ENCODE data around the gene ZNF343. TPM values are rescaled to one million over a fixed set of nuclear protein-coding genes. Genes with fewer than 3 reads are reported as not detected.

Gene ZNF343
- total and polyA plus RNA-seq, 2 donors (not counting 1 experiment from before 2014, with no cell fraction given) = 11.6 to 23.4 TPM

DNA sequence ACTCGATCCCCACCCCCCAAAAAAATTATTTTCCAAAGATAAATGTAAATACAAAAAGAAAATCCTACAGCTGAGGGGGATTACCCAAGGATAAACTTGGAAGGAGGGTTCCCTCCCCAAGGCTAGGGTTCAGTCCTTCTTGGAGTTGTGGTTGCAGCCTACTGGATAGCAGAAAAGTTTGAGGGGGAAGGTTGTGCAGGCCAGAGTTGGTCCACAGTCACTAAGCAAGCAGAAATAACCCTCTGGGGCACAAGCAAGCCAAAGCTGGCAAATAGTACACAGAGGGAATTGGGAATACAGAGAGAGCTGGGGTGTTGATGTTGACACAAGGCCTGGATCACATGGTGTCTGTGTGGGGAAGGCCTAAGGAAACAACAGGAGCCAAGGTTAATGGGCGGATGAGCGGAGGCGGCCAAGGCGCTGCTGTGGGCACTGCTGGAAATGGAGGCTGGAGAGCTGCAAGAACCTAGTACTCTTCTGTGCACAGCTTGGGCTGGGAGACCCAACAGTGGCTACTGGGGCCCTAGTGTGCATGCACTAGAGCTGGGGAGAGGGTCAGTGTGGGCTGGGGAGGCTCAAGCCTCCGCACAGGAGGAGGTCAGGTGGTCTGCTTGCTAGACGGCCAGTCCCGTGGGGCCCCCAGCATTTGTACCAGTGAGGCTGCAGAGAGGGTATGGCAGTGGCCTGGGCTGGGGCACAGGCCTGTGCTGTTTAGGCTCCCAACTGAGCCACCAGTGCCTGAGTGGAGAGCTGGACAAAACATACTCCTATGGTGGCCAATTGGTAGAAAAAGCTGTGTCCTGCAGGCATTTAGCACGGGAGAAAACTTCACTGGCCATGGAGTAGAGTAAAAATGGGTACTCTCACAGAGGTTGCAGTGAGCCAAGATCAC lies 32.6 kb downstream of the ZNF343 start:
- H3K27ac Mint-ChIP-seq = no peak overlapping the region
- no peak for ATAC-seq (ENCODE audit: low read depth)
- H2AFZ ChIP-seq (ENCODE audit: insufficient read depth, low read depth, low read length, poor library complexity, severe bottlenecking) = no peak overlapping the region
- no peak overlapping the region for H3K9ac ChIP-seq (ENCODE audit: low read length)
- peaks cover 4 to 10% of the 10 kb centered on the region in 2 experiments for H3K36me3 ChIP-seq (replicated peaks in 1 of 2; ENCODE audit: control extremely low read depth in 1 of 2, control insufficient read depth in 1 of 2, extremely low read depth in 1 of 2, insufficient read depth in 2 of 2, low read length in 1 of 2)
- WGBS (ENCODE audit: insufficient coverage) = 94% methylated on average over 7 of the region's 9 CpGs
- intact Hi-C loops (cut with micrococcal nuclease) = loop anchor here (10.0 kb wide), 1 partner anchor 1011 kb away; the partner anchor contains the start of gene NSFL1C
- no peak overlapping the region for H3K4me2 ChIP-seq (replicated peaks; ENCODE audit: low read depth, low read length, poor library complexity, severe bottlenecking)
- peaks cover 2% of the 10 kb centered on the region for H3K4me1 Mint-ChIP-seq
- H3K27ac ChIP-seq (ENCODE audit: low read length in 2 of 2) = no peak overlapping the region
- H3K27me3 ChIP-seq (replicated peaks in 1 of 4; ENCODE audit: control extremely low read depth in 1 of 4, control insufficient read depth in 3 of 4, insufficient read depth in 4 of 4, low read length in 3 of 4) = no peaks in the 10 kb centered on the region
- H3K9me3 ChIP-seq (ENCODE audit: control extremely low read depth in 1 of 3, control insufficient read depth in 2 of 3, insufficient read depth in 1 of 3, low read length in 2 of 3) = peaks cover 1 to 12% (median 6%) of the 10 kb centered on the region in 3 donors
- H3K4me3 Mint-ChIP-seq = no peak overlapping the region
- no peaks in the 10 kb centered on the region for H3K27me3 Mint-ChIP-seq
- no peaks in the 10 kb centered on the region for H4K20me1 ChIP-seq (ENCODE audit: control insufficient read depth, insufficient read depth, low read length, poor library complexity, severe bottlenecking)
- no peaks in the 10 kb centered on the region for H3K79me2 ChIP-seq (ENCODE audit: control insufficient read depth, insufficient read depth, low read length)
- ChIA-PET POLR2A (no interaction called here), CTCF (interaction anchor here (0.9 to 1.2 kb wide), 2 partner anchors 269 to 511 kb away, joined by 3 read pairs; no protein-coding TSS in a partner anchor)
- no peak for TF ChIP-seq EZH2 (IDR thresholded peaks at IDR 0.05; ENCODE audit: borderline replicate concordance, insufficient read depth, low read depth, low read length, poor library complexity, severe bottlenecking)
- TF ChIP-seq, protein P1, sequence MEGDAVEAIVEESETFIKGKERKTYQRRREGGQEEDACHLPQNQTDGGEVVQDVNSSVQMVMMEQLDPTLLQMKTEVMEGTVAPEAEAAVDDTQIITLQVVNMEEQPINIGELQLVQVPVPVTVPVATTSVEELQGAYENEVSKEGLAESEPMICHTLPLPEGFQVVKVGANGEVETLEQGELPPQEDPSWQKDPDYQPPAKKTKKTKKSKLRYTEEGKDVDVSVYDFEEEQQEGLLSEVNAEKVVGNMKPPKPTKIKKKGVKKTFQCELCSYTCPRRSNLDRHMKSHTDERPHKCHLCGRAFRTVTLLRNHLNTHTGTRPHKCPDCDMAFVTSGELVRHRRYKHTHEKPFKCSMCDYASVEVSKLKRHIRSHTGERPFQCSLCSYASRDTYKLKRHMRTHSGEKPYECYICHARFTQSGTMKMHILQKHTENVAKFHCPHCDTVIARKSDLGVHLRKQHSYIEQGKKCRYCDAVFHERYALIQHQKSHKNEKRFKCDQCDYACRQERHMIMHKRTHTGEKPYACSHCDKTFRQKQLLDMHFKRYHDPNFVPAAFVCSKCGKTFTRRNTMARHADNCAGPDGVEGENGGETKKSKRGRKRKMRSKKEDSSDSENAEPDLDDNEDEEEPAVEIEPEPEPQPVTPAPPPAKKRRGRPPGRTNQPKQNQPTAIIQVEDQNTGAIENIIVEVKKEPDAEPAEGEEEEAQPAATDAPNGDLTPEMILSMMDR (IDR thresholded peaks at IDR 0.05) = no peak
- peaks cover 1% of the 10 kb centered on the region for H3K9me3 Mint-ChIP-seq (ENCODE audit: insufficient read depth)
- H3K4me1 ChIP-seq (ENCODE audit: control insufficient read depth in 2 of 2, insufficient read depth in 2 of 2, low read length in 2 of 2) = peaks cover 2 to 3% of the 10 kb centered on the region in 2 donors
- no peak overlapping the region for H3K4me3 ChIP-seq (ENCODE audit: control extremely low read depth in 1 of 5, extremely low read depth in 1 of 5, insufficient read depth in 1 of 5, low read depth in 2 of 5, low read length in 4 of 5)
- no peak for DNase-seq

GRCh38 chr20:2473516-2473915 lies 35.2 kb downstream of the ZNF343 start:
- DNase-seq = no peak
- Histone ChIP-seq H3K4me2 (replicated peaks; ENCODE audit: low read depth, low read length, poor library complexity, severe bottlenecking) (no peak overlapping the region), H3K4me3 (ENCODE audit: control extremely low read depth in 1 of 5, extremely low read depth in 1 of 5, insufficient read depth in 1 of 5, low read depth in 2 of 5, low read length in 4 of 5) (no peak overlapping the region), H4K20me1 (ENCODE audit: control insufficient read depth, insufficient read depth, low read length, poor library complexity, severe bottlenecking) (peaks cover 17% of the 10 kb centered on the region), H3K9ac (ENCODE audit: low read length) (no peak overlapping the region), H3K79me2 (ENCODE audit: control insufficient read depth, insufficient read depth, low read length) (peaks cover 20% of the 10 kb centered on the region), H3K4me1 (ENCODE audit: control insufficient read depth in 2 of 2, insufficient read depth in 2 of 2, low read length in 2 of 2) (peaks cover 17 to 19% of the 10 kb centered on the region in 2 donors), H3K27me3 (replicated peaks in 1 of 4; ENCODE audit: control extremely low read depth in 1 of 4, control insufficient read depth in 3 of 4, insufficient read depth in 4 of 4, low read length in 3 of 4) (no peaks in the 10 kb centered on the region), H3K36me3 (replicated peaks in 1 of 2; ENCODE audit: control extremely low read depth in 1 of 2, control insufficient read depth in 1 of 2, extremely low read depth in 1 of 2, insufficient read depth in 2 of 2, low read length in 1 of 2) (no peaks in the 10 kb centered on the region), H3K27ac (ENCODE audit: low read length in 2 of 2) (no peak overlapping the region), H3K9me3 (ENCODE audit: control extremely low read depth in 1 of 3, control insufficient read depth in 2 of 3, insufficient read depth in 1 of 3, low read length in 2 of 3) (peaks cover 0 to 1% (median 0%) of the 10 kb centered on the region in 3 donors), H2AFZ (ENCODE audit: insufficient read depth, low read depth, low read length, poor library complexity, severe bottlenecking) (no peak overlapping the region)
- no peaks in the 10 kb centered on the region for H3K9me3 Mint-ChIP-seq (ENCODE audit: insufficient read depth)
- H3K27me3 Mint-ChIP-seq = no peaks in the 10 kb centered on the region
- WGBS (ENCODE audit: insufficient coverage) = 73% methylated on average over 2 of the region's 4 CpGs
- intact Hi-C loops (cut with micrococcal nuclease) = loop anchor here (5.0 to 10.0 kb wide), 3 partner anchors 266 to 1081 kb away; partner anchors contain the start of genes FKBP1A and NSFL1C
- CTCF ChIA-PET = interaction anchor here (1.5 kb wide), 1 partner anchor 49 kb away, joined by 4 read pairs; no protein-coding TSS in a partner anchor
- peaks cover 21% of the 10 kb centered on the region for H3K4me1 Mint-ChIP-seq
- no peak overlapping the region for H3K27ac Mint-ChIP-seq
- H3K4me3 Mint-ChIP-seq = no peak overlapping the region
- no peak for ATAC-seq (ENCODE audit: low read depth)
- POLR2A ChIA-PET = no interaction called here
- no peak for TF ChIP-seq EZH2 (IDR thresholded peaks at IDR 0.05; ENCODE audit: borderline replicate concordance, insufficient read depth, low read depth, low read length, poor library complexity, severe bottlenecking)
- TF ChIP-seq, protein P1 (IDR thresholded peaks at IDR 0.05) = no peak
